HEK293 (cell line): ENCODE results near the gene MRPS14.

Source experiments
- CTCF ChIP-seq: fragments of 450-650 bp; formaldehyde crosslinking; IDR thresholded peaks from 2 replicates; pipeline ENCODE4 v1.5.1; 2016; ENCODE audit warnings: missing biosample characterization, missing genetic modification characterization
- REST ChIP-seq: fragments of 450-650 bp; formaldehyde crosslinking; IDR thresholded peaks from 2 replicates; pipeline ENCODE4 v1.5.1; 2016; ENCODE audit warnings: missing biosample characterization, missing genetic modification characterization
- SP3 ChIP-seq: fragments of 450-650 bp; formaldehyde crosslinking; IDR thresholded peaks from 2 replicates; pipeline ENCODE4 v1.5.1; 2016; ENCODE audit warnings: missing biosample characterization, missing genetic modification characterization
- ZBTB7A ChIP-seq: fragments of 450-650 bp; formaldehyde crosslinking; IDR thresholded peaks from 2 replicates; pipeline ENCODE4 v1.5.1; 2016; ENCODE audit warnings: low read depth, missing biosample characterization, missing genetic modification characterization
- ZNF16 ChIP-seq: fragments of 450-650 bp; formaldehyde crosslinking; IDR thresholded peaks from 2 replicates; pipeline ENCODE4 v1.5.1; 2016; ENCODE audit warnings: low read depth, missing biosample characterization, missing genetic modification characterization
- ZNF366 ChIP-seq: fragments of 450-650 bp; formaldehyde crosslinking; conservative IDR thresholded peaks from 2 replicates; pipeline ENCODE4 v1.5.1; 2016; ENCODE audit warnings: missing biosample characterization, missing genetic modification characterization
- ZNF391 ChIP-seq: fragments of 450-650 bp; formaldehyde crosslinking; IDR thresholded peaks from 2 replicates; pipeline ENCODE4 v1.5.1; 2016; ENCODE audit warnings: low read depth, missing biosample characterization, missing genetic modification characterization, borderline replicate concordance
- ZNF394 ChIP-seq: fragments of 450-650 bp; formaldehyde crosslinking; IDR thresholded peaks from 2 replicates; pipeline ENCODE4 v1.5.1; 2016; ENCODE audit warnings: missing biosample characterization, missing genetic modification characterization, mild to moderate bottlenecking, moderate library complexity, borderline replicate concordance
- ZNF48 ChIP-seq: fragments of 450-650 bp; formaldehyde crosslinking; IDR thresholded peaks from 2 replicates; pipeline ENCODE4 v1.5.1; 2016; ENCODE audit warnings: missing biosample characterization, missing genetic modification characterization
- ZNF530 ChIP-seq: fragments of 450-650 bp; formaldehyde crosslinking; IDR thresholded peaks from 2 replicates; pipeline ENCODE4 v1.5.1; 2016; ENCODE audit warnings: low read depth, missing biosample characterization, missing genetic modification characterization

GRCh38 chr1:174996476-174996875 is 26.7 kb downstream of the MRPS14 start:
- TF ChIP-seq ZNF366 (tag by site-specific recombination) (no peak), CTCF (tag by site-specific recombination) (no peak), ZBTB7A (no peak), ZNF16 (tag by site-specific recombination) (no peak), SP3 (tag by site-specific recombination) (no peak), ZNF530 (tag by site-specific recombination) (no peak), REST (no peak), ZNF394 (tag by site-specific recombination) (no peak), ZNF391 (tag by site-specific recombination) (no peak), ZNF48 (no peak)
